Esophagus squamous epithelium (tissue), 4 donors: ENCODE data around the gene DENND4C.

Experiments used
- CTCF ChIP-seq, 6 experiments: fragments of 450-650 bp in 4 of 6; fragments of 200-600 bp in 2 of 6; sonication (generic) in 2 of 6; IDR thresholded peaks; one replicate each; pipeline ENCODE4 v1.5.1; 2016 to 2019; ENCODE audit warnings: antibody characterized with exemption in 6 of 6, mild to moderate bottlenecking in 4 of 6, moderate library complexity in 4 of 6
- POLR2A ChIP-seq, 4 donors: fragments of 450-650 bp; IDR thresholded peaks; one replicate each; pipeline ENCODE4 v1.6.1; 2017; ENCODE audit warnings: antibody characterized with exemption in 4 of 4, mild to moderate bottlenecking in 4 of 4, moderate library complexity in 3 of 4

GRCh38 chr9:19252174-19252884, 21.8 kb downstream of the DENND4C start:
- no peak for TF ChIP-seq POLR2A (IDR thresholded peaks at IDR 0.05)
- TF ChIP-seq CTCF (IDR thresholded peaks at IDR 0.05) = no peak
